Glutamatergic neuron (in vitro differentiated cells): ENCODE measurements around the gene KCNK15. TPM values are rescaled to one million over a fixed set of nuclear protein-coding genes. Genes with fewer than 3 reads are reported as not detected.

Experiments used
- DNase-seq: peaks from one replicate; pipeline ENCODE4 v3.0.0; 2022
- H3K27ac Mint-ChIP-seq: one replicate; pipeline ENCODE4 v1.8.0; 2020; ENCODE audit warnings: mild to moderate bottlenecking, mixed read lengths, inconsistent platforms; ENCODE audit not compliant: unreplicated experiment
- H3K27me3 Mint-ChIP-seq: one replicate; pipeline ENCODE4 v1.8.0; 2020; ENCODE audit warnings: mild to moderate bottlenecking, moderate library complexity, mixed read lengths, inconsistent platforms; ENCODE audit not compliant: unreplicated experiment
- H3K36me3 Mint-ChIP-seq: one replicate; pipeline ENCODE4 v1.8.0; 2020; ENCODE audit warnings: mild to moderate bottlenecking, mixed read lengths, inconsistent platforms; ENCODE audit not compliant: unreplicated experiment
- H3K4me1 Mint-ChIP-seq: one replicate; pipeline ENCODE4 v1.8.0; 2020; ENCODE audit warnings: mild to moderate bottlenecking, low read depth, mixed read lengths, inconsistent platforms; ENCODE audit not compliant: unreplicated experiment
- H3K4me3 Mint-ChIP-seq: one replicate; pipeline ENCODE4 v1.8.0; 2020; ENCODE audit warnings: mild to moderate bottlenecking, mixed read lengths, inconsistent platforms; ENCODE audit not compliant: unreplicated experiment
- H3K9me3 Mint-ChIP-seq: one replicate; pipeline ENCODE4 v1.8.0; 2020; ENCODE audit warnings: mild to moderate bottlenecking, moderate library complexity, mixed read lengths, inconsistent platforms; ENCODE audit not compliant: unreplicated experiment
- CTCF ChIP-seq: fragments of 200-600 bp; sonication (generic); IDR thresholded peaks from one replicate; pipeline ENCODE4 v1.5.0; 2021; ENCODE audit not compliant: partially characterized antibody, unreplicated experiment
- total RNA-seq: library from RNA; stranded (reverse); fragmentation: NEBNext Ultra II Directional; extraction: Animal tissue kit (Norgen Biotek cat#: 25700); gene quantifications from one replicate; pipeline ENCODE4 v1.2.1, GENCODE V29; 2021; ENCODE audit not compliant: unreplicated experiment

Gene KCNK15
- total RNA-seq, 1 donor from 2014 or later = 0.22 TPM

GRCh38 chr20:44770484-44771171, 25.0 kb downstream of the KCNK15 start:
- H3K36me3 Mint-ChIP-seq = no peaks in the 10 kb centered on the region

GRCh38 chr20:44771172-44771535, 25.5 kb downstream of the KCNK15 start:
- H3K36me3 Mint-ChIP-seq = no peaks in the 10 kb centered on the region
- peaks cover 3% of the 10 kb centered on the region for H3K4me1 Mint-ChIP-seq
- H3K27me3 Mint-ChIP-seq = peaks cover 5% of the 10 kb centered on the region
- DNase-seq = no peak
- no peak for TF ChIP-seq CTCF
- H3K9me3 Mint-ChIP-seq = peaks cover 5% of the 10 kb centered on the region
- H3K27ac Mint-ChIP-seq = no peak overlapping the region
- no peak overlapping the region for H3K4me3 Mint-ChIP-seq

More at GRCh38 chr20:44770484-44771171, 25.0 kb downstream of the KCNK15 start:
- no peak for TF ChIP-seq CTCF
- H3K27me3 Mint-ChIP-seq = peaks cover 6% of the 10 kb centered on the region
- DNase-seq = no peak
- peaks cover 5% of the 10 kb centered on the region for H3K9me3 Mint-ChIP-seq
- peaks cover 3% of the 10 kb centered on the region for H3K4me1 Mint-ChIP-seq
- H3K4me3 Mint-ChIP-seq = no peak overlapping the region
- no peak overlapping the region for H3K27ac Mint-ChIP-seq

- Mint-ChIP-seq H3K36me3 (no peaks in the 10 kb centered on the region), H3K27me3 (peaks cover 2% of the 10 kb centered on the region), H3K27ac (no peak overlapping the region), H3K4me1 (peaks cover 3% of the 10 kb centered on the region), H3K4me3 (no peak overlapping the region), H3K9me3 (peaks cover 5% of the 10 kb centered on the region)
- TF ChIP-seq CTCF = no peak
- DNase-seq = no peak
Measured at GRCh38 chr20:44772636-44773035, 27.0 kb downstream of the KCNK15 start.

- Mint-ChIP-seq H3K9me3 (peaks cover 5% of the 10 kb centered on the region), H3K4me3 (no peak overlapping the region), H3K4me1 (peaks cover 3% of the 10 kb centered on the region), H3K27me3 (peaks cover 2% of the 10 kb centered on the region), H3K36me3 (no peaks in the 10 kb centered on the region), H3K27ac (no peak overlapping the region)
- no peak for DNase-seq
- TF ChIP-seq CTCF = no peak
Measured at GRCh38 chr20:44773070-44773829, 27.6 kb downstream of the KCNK15 start.

GRCh38 chr20:44776980-44777379, 31.3 kb downstream of the KCNK15 start:
- Mint-ChIP-seq H3K4me1 (peaks cover 8% of the 10 kb centered on the region), H3K4me3 (no peak overlapping the region), H3K27me3 (no peaks in the 10 kb centered on the region), H3K27ac (no peak overlapping the region), H3K36me3 (no peaks in the 10 kb centered on the region), H3K9me3 (no peaks in the 10 kb centered on the region)
- TF ChIP-seq CTCF = no peak
- DNase-seq = no peak
